Measurements from ENCODE around the gene NPAS1.

The NPAS1 gene

GRCh38 chr19:47026889-47027288 lies 7.3 kb downstream of the NPAS1 start:
- no peak overlapping the region for H4K8ac ChIP-seq (ENCODE audit: low read depth, low read length)
- no peak overlapping the region for H3K18ac ChIP-seq (ENCODE audit: low read length)
- peaks cover 7 to 71% (median 21%) of the 10 kb centered on the region in 3 experiments for H3K27me3 ChIP-seq (ENCODE audit: control insufficient read depth in 3 of 3, insufficient read depth in 3 of 3, low read depth in 1 of 3, low read length in 3 of 3)
- no peak overlapping the region for H2BK15ac ChIP-seq (ENCODE audit: low read length)
- H3K23ac ChIP-seq (ENCODE audit: low read depth, low read length, poor library complexity) = no peak overlapping the region
- no peak overlapping the region for H2BK5ac ChIP-seq (ENCODE audit: low read length)
- H3K36me3 ChIP-seq (replicated peaks in 1 of 2; ENCODE audit: control insufficient read depth in 2 of 2, insufficient read depth in 2 of 2, low read length in 2 of 2) = no peaks in the 10 kb centered on the region
- no peaks in the 10 kb centered on the region for H3K79me1 ChIP-seq (ENCODE audit: low read depth, low read length)
- no peak overlapping the region for H3K14ac ChIP-seq (ENCODE audit: low read length)
- H3K4me2 ChIP-seq (ENCODE audit: insufficient read depth, low read length, poor library complexity, severe bottlenecking) = no peak overlapping the region
- H2AFZ ChIP-seq (ENCODE audit: low read length) = no peak overlapping the region
- peaks cover 0 to 2% of the 10 kb centered on the region in 2 donors for H3K9me3 ChIP-seq (replicated peaks in 1 of 2; ENCODE audit: control insufficient read depth in 2 of 2, insufficient read depth in 1 of 2, low read depth in 1 of 2, low read length in 2 of 2)
- WGBS, 2 donors (ENCODE audit: extremely low coverage in 2 of 2, insufficient read length in 2 of 2, insufficient replicate concordance in 1 of 2) = no CpG with 5 or more reads among the region's 8 CpGs
- no peak overlapping the region for H2BK120ac ChIP-seq (ENCODE audit: low read depth, low read length)
- peaks cover 9 to 10% of the 10 kb centered on the region in 2 donors for H3K4me1 ChIP-seq (ENCODE audit: control insufficient read depth in 2 of 2, insufficient read depth in 1 of 2, low read depth in 1 of 2, low read length in 2 of 2)
- H2BK12ac ChIP-seq (ENCODE audit: low read length) = no peak overlapping the region
- no peak overlapping the region for H2AK5ac ChIP-seq (ENCODE audit: low read depth, low read length)
- DNase-seq (ENCODE audit: low spot score) = no peak
- H3K4me3 ChIP-seq (ENCODE audit: low read length in 2 of 2) = no peak overlapping the region
- no peak overlapping the region for H3K4ac ChIP-seq (ENCODE audit: low read length)
- H3K27ac ChIP-seq (replicated peaks; ENCODE audit: low read length) = no peak overlapping the region
- H4K91ac ChIP-seq (ENCODE audit: low read depth, low read length, poor library complexity) = no peak overlapping the region
- no peak overlapping the region for H3K9ac ChIP-seq (ENCODE audit: low read depth, low read length, poor library complexity)

DNA sequence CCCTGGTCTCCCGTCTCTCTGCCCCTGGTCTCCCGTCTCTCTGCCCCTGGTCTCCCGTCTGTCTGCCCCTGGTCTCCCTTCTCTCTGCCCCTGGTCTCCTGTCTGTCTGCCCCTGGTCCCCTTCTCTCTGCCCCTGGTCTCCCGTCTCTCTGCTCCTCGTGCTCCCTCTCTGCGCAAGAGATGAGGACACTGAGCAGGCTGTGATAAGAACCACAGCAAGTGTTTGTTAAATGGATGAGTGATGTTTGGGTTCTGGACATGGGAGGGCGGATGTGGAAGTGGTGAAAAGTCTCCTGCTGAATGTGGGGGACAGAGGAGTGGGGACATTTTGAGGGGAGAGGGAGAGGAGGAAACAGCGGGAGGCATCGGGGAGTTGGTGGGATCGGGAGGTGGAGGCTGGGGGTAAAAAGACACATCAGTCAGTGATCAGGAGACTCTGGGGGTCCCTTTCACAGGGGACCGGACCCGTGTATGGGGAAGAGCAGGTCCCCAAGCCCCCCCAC lies 8.0 kb downstream of the NPAS1 start:
- Histone ChIP-seq H2BK120ac (ENCODE audit: low read depth, low read length) (no peak overlapping the region), H2AK5ac (ENCODE audit: low read depth, low read length) (no peak overlapping the region)
- no CpG with 5 or more reads among the region's 12 CpGs for WGBS, 2 donors (ENCODE audit: extremely low coverage in 2 of 2, insufficient read length in 2 of 2, insufficient replicate concordance in 1 of 2)

DNA sequence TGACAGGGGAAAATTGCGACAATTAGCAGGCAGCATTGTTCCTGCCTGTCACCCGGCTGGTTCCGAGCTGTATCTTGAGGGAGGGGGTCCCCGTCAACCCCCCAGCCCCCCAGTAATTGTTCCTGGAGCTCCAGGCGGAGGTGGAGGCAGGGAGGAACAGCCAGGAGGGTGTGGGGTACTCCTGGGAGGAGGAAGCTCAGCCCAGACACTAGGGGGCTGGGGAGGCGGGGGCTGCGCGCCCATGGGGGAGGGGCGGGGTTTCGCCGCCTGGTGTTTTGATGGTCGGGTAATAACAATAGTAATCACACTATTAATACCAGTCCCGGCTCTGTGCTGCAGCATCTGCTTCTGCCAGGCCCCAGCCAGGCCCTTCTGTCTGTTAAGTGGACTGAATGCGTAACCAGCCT lies 8.6 kb downstream of the NPAS1 start:
- H2AFZ ChIP-seq (ENCODE audit: low read length) = peak overlapping the region; percentile 69
- peaks cover 4 to 7% of the 10 kb centered on the region in 2 donors for H3K4me1 ChIP-seq (ENCODE audit: control insufficient read depth in 2 of 2, insufficient read depth in 1 of 2, low read depth in 1 of 2, low read length in 2 of 2)
- H3K27ac ChIP-seq (replicated peaks; ENCODE audit: low read length) = no peak overlapping the region
- WGBS, 2 donors (ENCODE audit: extremely low coverage in 2 of 2, insufficient read length in 2 of 2, insufficient replicate concordance in 1 of 2) = no CpG with 5 or more reads among the region's 14 CpGs
- no peak overlapping the region for H2BK120ac ChIP-seq (ENCODE audit: low read depth, low read length)
- H2BK12ac ChIP-seq (ENCODE audit: low read length) = peak overlapping the region; percentile 84
- peaks cover 0 to 2% of the 10 kb centered on the region in 2 donors for H3K9me3 ChIP-seq (replicated peaks in 1 of 2; ENCODE audit: control insufficient read depth in 2 of 2, insufficient read depth in 1 of 2, low read depth in 1 of 2, low read length in 2 of 2)
- H2BK5ac ChIP-seq (ENCODE audit: low read length) = no peak overlapping the region
- H3K14ac ChIP-seq (ENCODE audit: low read length) = no peak overlapping the region
- peak overlapping the region; percentile 93 for H3K18ac ChIP-seq (ENCODE audit: low read length)
- no peak overlapping the region for H3K23ac ChIP-seq (ENCODE audit: low read depth, low read length, poor library complexity)
- H4K8ac ChIP-seq (ENCODE audit: low read depth, low read length) = no peak overlapping the region
- H3K79me1 ChIP-seq (ENCODE audit: low read depth, low read length) = no peaks in the 10 kb centered on the region
- no peak overlapping the region for H3K4me3 ChIP-seq (ENCODE audit: low read length in 2 of 2)
- H3K4me2 ChIP-seq (ENCODE audit: insufficient read depth, low read length, poor library complexity, severe bottlenecking) = peak overlapping the region; percentile 12
- no peaks in the 10 kb centered on the region for H3K36me3 ChIP-seq (replicated peaks in 1 of 2; ENCODE audit: control insufficient read depth in 2 of 2, insufficient read depth in 2 of 2, low read length in 2 of 2)
- peak overlapping the region; percentile 92 for H2BK15ac ChIP-seq (ENCODE audit: low read length)
- H3K9ac ChIP-seq (ENCODE audit: low read depth, low read length, poor library complexity) = peak overlapping the region; percentile 21
- H3K27me3 ChIP-seq (ENCODE audit: control insufficient read depth in 3 of 3, insufficient read depth in 3 of 3, low read depth in 1 of 3, low read length in 3 of 3) = peaks cover under 1 to 58% (median 9%) of the 10 kb centered on the region in 3 experiments
- H4K91ac ChIP-seq (ENCODE audit: low read depth, low read length, poor library complexity) = no peak overlapping the region
- peak overlapping the region; percentile 96 for H2AK5ac ChIP-seq (ENCODE audit: low read depth, low read length)
- H3K4ac ChIP-seq (ENCODE audit: low read length) = peak overlapping the region; percentile 66
- no peak for DNase-seq (ENCODE audit: low spot score)

More for the DNA sequence above, 8.0 kb downstream of the NPAS1 start:
- Histone ChIP-seq H3K79me1 (ENCODE audit: low read depth, low read length) (no peaks in the 10 kb centered on the region), H3K23ac (ENCODE audit: low read depth, low read length, poor library complexity) (no peak overlapping the region), H2BK12ac (ENCODE audit: low read length) (no peak overlapping the region), H3K4me2 (ENCODE audit: insufficient read depth, low read length, poor library complexity, severe bottlenecking) (peak overlapping the region; percentile 12), H3K27me3 (ENCODE audit: control insufficient read depth in 3 of 3, insufficient read depth in 3 of 3, low read depth in 1 of 3, low read length in 3 of 3) (peaks cover 2 to 64% (median 14%) of the 10 kb centered on the region in 3 experiments), H3K36me3 (replicated peaks in 1 of 2; ENCODE audit: control insufficient read depth in 2 of 2, insufficient read depth in 2 of 2, low read length in 2 of 2) (no peaks in the 10 kb centered on the region), H3K9ac (ENCODE audit: low read depth, low read length, poor library complexity) (no peak overlapping the region), H3K4me3 (ENCODE audit: low read length in 2 of 2) (no peak overlapping the region), H3K4me1 (ENCODE audit: control insufficient read depth in 2 of 2, insufficient read depth in 1 of 2, low read depth in 1 of 2, low read length in 2 of 2) (peaks cover 9 to 10% of the 10 kb centered on the region in 2 donors), H2BK5ac (ENCODE audit: low read length) (no peak overlapping the region), H3K18ac (ENCODE audit: low read length) (no peak overlapping the region), H2BK15ac (ENCODE audit: low read length) (no peak overlapping the region), H3K9me3 (replicated peaks in 1 of 2; ENCODE audit: control insufficient read depth in 2 of 2, insufficient read depth in 1 of 2, low read depth in 1 of 2, low read length in 2 of 2) (peaks cover 0 to 2% of the 10 kb centered on the region in 2 donors), H3K14ac (ENCODE audit: low read length) (no peak overlapping the region), H2AFZ (ENCODE audit: low read length) (peak overlapping the region; percentile 69), H4K8ac (ENCODE audit: low read depth, low read length) (no peak overlapping the region), H3K27ac (replicated peaks; ENCODE audit: low read length) (no peak overlapping the region), H4K91ac (ENCODE audit: low read depth, low read length, poor library complexity) (no peak overlapping the region), H3K4ac (ENCODE audit: low read length) (no peak overlapping the region)
- no peak for DNase-seq (ENCODE audit: low spot score)

DNA sequence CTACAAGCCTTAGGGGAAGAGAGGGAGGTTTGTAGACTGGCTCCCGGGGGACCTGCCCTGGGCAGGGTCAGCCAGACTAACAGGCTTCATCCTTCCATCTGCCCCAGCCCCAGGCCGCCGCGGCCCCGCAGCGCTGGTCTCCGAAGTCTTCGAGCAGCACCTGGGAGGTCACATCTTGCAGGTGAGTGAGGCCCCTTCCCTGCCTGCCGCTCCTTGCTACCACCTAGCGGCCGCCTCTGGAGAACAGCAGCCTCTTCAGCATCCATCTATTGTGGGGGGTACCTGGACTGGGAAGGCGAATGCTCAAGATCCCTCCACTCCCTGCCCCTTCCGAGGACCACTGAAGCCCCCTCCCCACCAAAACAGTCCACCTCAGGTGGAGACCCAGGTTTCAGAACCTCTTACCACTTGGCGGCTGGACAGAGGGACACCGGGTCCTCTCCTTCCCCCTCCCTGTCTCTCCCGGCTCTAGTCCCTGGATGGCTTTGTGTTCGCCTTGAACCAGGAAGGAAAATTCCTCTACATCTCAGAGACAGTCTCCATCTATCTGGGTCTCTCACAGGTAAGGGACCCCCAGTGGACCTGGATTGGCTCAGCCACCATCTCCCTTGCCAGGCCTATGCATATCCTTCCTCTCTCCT lies 12.7 kb downstream of the NPAS1 start:
- no peak overlapping the region for H3K14ac ChIP-seq (ENCODE audit: low read length)
- no peak overlapping the region for H3K4ac ChIP-seq (ENCODE audit: low read length)
- peak overlapping the region; percentile 40 for H2AK5ac ChIP-seq (ENCODE audit: low read depth, low read length)
- no peak overlapping the region for H3K27ac ChIP-seq (replicated peaks; ENCODE audit: low read length)
- H3K9ac ChIP-seq (ENCODE audit: low read depth, low read length, poor library complexity) = no peak overlapping the region
- WGBS, 2 donors (ENCODE audit: extremely low coverage in 2 of 2, insufficient read length in 2 of 2, insufficient replicate concordance in 1 of 2) = no CpG with 5 or more reads among the region's 17 CpGs
- no peak for DNase-seq (ENCODE audit: low spot score)
- peaks cover 0 to 29% (median 2%) of the 10 kb centered on the region in 3 experiments for H3K27me3 ChIP-seq (ENCODE audit: control insufficient read depth in 3 of 3, insufficient read depth in 3 of 3, low read depth in 1 of 3, low read length in 3 of 3)
- no peak overlapping the region for H2AFZ ChIP-seq (ENCODE audit: low read length)
- no peak overlapping the region for H4K91ac ChIP-seq (ENCODE audit: low read depth, low read length, poor library complexity)
- no peak overlapping the region for H4K8ac ChIP-seq (ENCODE audit: low read depth, low read length)
- H2BK12ac ChIP-seq (ENCODE audit: low read length) = no peak overlapping the region
- no peak overlapping the region for H2BK120ac ChIP-seq (ENCODE audit: low read depth, low read length)
- no peak overlapping the region for H2BK5ac ChIP-seq (ENCODE audit: low read length)
- H3K18ac ChIP-seq (ENCODE audit: low read length) = peak overlapping the region; percentile 67
- no peak overlapping the region for H2BK15ac ChIP-seq (ENCODE audit: low read length)
- no peak overlapping the region for H3K23ac ChIP-seq (ENCODE audit: low read depth, low read length, poor library complexity)
- H3K79me1 ChIP-seq (ENCODE audit: low read depth, low read length) = no peaks in the 10 kb centered on the region
- H3K9me3 ChIP-seq (replicated peaks in 1 of 2; ENCODE audit: control insufficient read depth in 2 of 2, insufficient read depth in 1 of 2, low read depth in 1 of 2, low read length in 2 of 2) = peaks cover 0 to 2% of the 10 kb centered on the region in 2 donors
- no peak overlapping the region for H3K4me2 ChIP-seq (ENCODE audit: insufficient read depth, low read length, poor library complexity, severe bottlenecking)
- no peaks in the 10 kb centered on the region for H3K36me3 ChIP-seq (replicated peaks in 1 of 2; ENCODE audit: control insufficient read depth in 2 of 2, insufficient read depth in 2 of 2, low read length in 2 of 2)
- H3K4me3 ChIP-seq (ENCODE audit: low read length in 2 of 2) = no peak overlapping the region
- H3K4me1 ChIP-seq (ENCODE audit: control insufficient read depth in 2 of 2, insufficient read depth in 1 of 2, low read depth in 1 of 2, low read length in 2 of 2) = peaks cover 9 to 10% of the 10 kb centered on the region in 2 donors

Data from neuronal stem cell (in vitro differentiated cells).